ENCODE results near the gene NTN1. TPM values are rescaled to one million over a fixed set of nuclear protein-coding genes. Genes with fewer than 3 reads are reported as not detected.

NTN1 gene
- total and polyA plus RNA-seq, 2 donors = 9.7 to 23.9 TPM

DNA sequence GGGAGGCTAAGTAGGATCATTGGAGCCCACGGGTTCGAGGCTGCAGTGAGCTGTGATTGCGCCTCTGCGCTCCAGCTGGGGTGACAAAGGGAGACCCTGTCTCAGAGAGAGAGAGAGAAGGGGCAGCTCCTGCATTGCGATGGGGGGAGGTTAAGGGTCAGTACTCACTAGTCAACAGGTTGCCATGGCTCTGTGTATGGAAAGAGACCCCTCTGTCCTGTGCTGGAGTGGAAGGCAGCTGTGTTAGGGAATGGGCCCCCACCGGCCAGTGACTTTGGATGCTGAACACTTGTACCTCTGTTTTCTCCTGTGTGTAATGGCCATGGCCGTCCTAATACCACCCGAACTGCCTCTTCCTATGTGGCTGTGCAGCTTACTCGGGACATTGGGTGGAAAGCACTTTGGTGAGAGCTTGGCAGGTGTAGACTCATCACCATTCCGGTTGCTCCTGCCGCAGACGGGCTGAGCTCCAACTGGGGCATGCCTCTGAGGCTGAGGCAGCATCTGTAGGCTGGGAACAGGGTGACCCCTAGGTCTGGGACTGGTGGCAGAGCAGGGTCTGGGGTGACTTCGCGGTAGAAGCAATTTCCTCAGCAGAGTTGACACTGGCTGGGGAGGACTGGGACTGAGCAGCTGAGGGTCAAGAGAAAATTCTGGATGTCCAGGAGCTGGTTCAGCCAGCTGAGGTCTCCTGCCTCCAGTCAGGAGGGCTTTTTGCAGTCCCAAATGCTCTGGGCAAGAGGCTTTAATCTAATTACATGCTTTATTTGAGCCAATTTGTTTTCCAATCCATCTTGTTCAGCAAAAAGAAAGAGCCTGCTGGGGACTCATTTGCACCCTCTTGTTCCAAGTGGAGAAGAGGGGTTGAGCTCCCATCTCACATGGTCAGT lies 184.5 kb downstream of the NTN1 start:
- 87% methylated on average over 14 of the region's 14 CpGs for WGBS
- Histone ChIP-seq H3K27ac (ENCODE audit: low read depth) (no peak overlapping the region), H3K36me3 (ENCODE audit: insufficient read depth) (no peaks in the 10 kb centered on the region), H3K4me3 (ENCODE audit: low read depth, low read length) (no peak overlapping the region), H3K4me1 (ENCODE audit: insufficient read depth) (no peaks in the 10 kb centered on the region)
- no peak for DNase-seq (ENCODE audit: extremely low spot score)

GRCh38 chr17:9206410-9206703 lies 185.0 kb downstream of the NTN1 start:
- no peaks in the 10 kb centered on the region for H3K36me3 ChIP-seq (ENCODE audit: insufficient read depth)
- H3K27ac ChIP-seq (ENCODE audit: low read depth) = no peak overlapping the region
- no peak overlapping the region for H3K4me3 ChIP-seq (ENCODE audit: low read depth, low read length)
- no peaks in the 10 kb centered on the region for H3K4me1 ChIP-seq (ENCODE audit: insufficient read depth)
- 42% methylated on average over 8 of the region's 8 CpGs for WGBS
- DNase-seq (ENCODE audit: extremely low spot score) = no peak

DNA sequence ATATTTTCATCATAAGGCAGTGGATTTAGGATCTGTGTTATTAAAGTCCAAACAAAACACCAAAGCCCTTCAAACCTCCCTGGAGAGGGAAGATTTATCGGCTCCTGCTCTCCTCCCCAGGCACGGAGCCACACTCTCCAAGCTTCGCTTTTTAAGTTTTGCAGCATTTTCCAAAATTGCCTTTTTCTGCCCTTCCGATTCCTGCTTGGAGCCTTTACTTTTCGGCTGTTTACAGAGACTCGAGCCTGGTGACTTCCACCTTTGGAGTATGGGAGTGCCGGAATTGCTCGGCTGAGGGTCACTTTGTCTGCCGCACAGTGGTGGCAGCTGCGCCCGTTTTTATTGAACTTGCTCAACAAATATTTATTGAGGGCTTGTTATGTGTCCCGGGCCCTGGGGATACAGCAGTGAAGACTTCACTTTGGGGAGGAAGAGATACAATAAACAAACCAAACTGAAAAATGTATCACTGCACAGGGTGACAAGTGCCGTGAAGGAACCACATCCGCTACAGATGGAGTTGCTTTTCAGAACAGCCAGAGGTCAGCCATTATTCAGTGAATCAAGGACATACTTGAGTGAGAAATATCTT lies 185.5 kb downstream of the NTN1 start:
- WGBS = 25% methylated on average over 14 of the region's 14 CpGs
- H3K4me1 ChIP-seq (ENCODE audit: insufficient read depth) = no peaks in the 10 kb centered on the region
- no peak for DNase-seq (ENCODE audit: extremely low spot score)
- no peak overlapping the region for H3K4me3 ChIP-seq (ENCODE audit: low read depth, low read length)
- H3K27ac ChIP-seq (ENCODE audit: low read depth) = no peak overlapping the region
- no peaks in the 10 kb centered on the region for H3K36me3 ChIP-seq (ENCODE audit: insufficient read depth)

DNA sequence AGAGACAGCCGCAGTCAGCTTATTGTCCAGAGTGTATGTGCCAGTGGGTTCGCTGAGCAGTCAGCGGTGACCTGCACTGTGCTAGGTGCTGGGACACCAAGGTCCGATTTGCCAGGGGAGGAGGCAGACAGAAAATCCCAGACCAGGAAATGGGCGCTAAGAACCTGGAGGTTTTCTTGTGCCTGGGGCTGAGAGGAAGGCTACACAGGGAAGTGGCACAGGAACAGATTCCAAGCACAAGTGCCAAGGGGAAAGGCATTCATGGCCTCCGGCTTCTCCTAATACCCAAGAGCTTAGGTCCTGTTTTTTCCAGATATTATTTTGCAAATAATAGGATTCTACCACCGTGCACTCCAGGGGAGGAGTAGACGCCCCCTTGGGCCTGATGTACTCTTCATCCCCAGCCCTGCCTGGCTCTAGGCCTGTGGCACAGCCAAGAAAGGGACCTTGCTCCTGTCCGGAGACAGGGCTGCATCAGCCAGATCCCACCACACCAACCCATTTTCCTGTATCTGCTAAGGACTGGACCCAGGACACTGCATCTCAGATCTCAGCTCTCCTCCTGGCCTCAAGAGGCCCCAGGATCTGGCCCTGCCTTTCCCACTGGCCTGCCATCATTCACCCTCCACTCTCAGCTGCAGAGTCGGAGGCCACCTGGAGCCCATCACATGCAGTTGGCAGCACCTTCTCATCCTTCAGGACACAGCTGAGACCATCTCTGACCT lies 187.2 kb downstream of the NTN1 start:
- H3K36me3 ChIP-seq (ENCODE audit: insufficient read depth) = no peaks in the 10 kb centered on the region
- no peak overlapping the region for H3K27ac ChIP-seq (ENCODE audit: low read depth)
- H3K4me1 ChIP-seq (ENCODE audit: insufficient read depth) = no peaks in the 10 kb centered on the region
- H3K4me3 ChIP-seq (ENCODE audit: low read depth, low read length) = no peak overlapping the region
- no peak for DNase-seq (ENCODE audit: extremely low spot score)
- 97% methylated on average over 10 of the region's 10 CpGs for WGBS

DNA sequence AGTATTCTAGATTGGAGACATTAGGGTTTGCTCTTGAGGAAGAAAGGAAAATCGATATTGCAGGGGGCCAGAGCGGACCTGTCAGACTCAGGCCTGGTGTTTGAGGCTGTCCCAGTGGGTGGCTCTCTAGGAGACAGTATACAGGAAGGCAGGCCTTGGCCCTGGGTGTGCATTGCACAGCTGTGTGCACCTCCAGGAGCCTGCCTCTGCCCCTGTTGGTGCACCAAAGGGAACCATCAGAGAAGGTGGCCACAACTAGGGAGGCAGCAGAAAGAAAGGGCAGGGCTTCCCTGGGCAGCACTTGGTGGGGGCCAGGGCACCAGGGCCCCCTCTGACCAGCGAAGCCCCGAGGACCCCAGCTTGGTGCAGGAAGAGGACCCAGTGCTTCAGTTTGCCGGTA lies 188.0 kb downstream of the NTN1 start:
- no peak for DNase-seq (ENCODE audit: extremely low spot score)
- whole genome bisulfite sequencing = 95% methylated on average over 5 of the region's 5 CpGs

DNA sequence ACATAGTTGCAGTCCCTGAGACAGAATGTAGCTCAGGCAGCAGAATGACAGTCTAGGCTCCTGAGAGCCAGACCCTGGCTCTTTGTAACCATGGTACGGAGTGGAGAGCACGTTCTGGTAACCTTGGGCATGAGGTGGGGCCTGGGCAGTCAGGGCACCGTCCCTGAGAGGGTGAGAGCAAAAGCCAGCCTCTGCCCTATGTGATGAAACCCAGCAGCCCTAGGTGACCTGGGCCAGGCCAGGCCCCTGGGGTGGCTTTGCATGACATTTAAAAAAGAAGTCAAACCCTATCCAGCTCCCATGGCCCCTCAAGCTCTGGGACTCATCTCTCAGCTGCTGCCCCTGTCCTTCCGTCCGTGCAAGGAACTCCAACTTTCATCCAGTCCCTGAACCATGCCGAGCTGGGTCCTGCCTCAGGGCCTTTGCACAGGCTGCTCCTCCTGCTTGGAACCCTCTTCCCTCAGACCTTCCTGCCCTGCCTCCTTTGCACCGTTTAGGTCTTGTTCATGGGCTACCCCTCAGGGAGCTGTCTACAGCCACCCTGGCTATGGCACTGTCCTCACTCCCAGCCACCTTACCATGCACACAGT lies 188.6 kb downstream of the NTN1 start:
- no peak for DNase-seq (ENCODE audit: extremely low spot score)
- WGBS = 85% methylated on average over 7 of the region's 7 CpGs
- H3K4me3 ChIP-seq (ENCODE audit: low read depth, low read length) = no peak overlapping the region
- no peaks in the 10 kb centered on the region for H3K36me3 ChIP-seq (ENCODE audit: insufficient read depth)
- H3K27ac ChIP-seq (ENCODE audit: low read depth) = no peak overlapping the region
- H3K4me1 ChIP-seq (ENCODE audit: insufficient read depth) = no peaks in the 10 kb centered on the region

More for the DNA sequence above, 188.0 kb downstream of the NTN1 start:
- no peaks in the 10 kb centered on the region for H3K4me1 ChIP-seq (ENCODE audit: insufficient read depth)
- H3K36me3 ChIP-seq (ENCODE audit: insufficient read depth) = no peaks in the 10 kb centered on the region
- no peak overlapping the region for H3K4me3 ChIP-seq (ENCODE audit: low read depth, low read length)
- H3K27ac ChIP-seq (ENCODE audit: low read depth) = no peak overlapping the region

GRCh38 chr17:9211133-9211765 lies 189.9 kb downstream of the NTN1 start:
- Histone ChIP-seq H3K4me1 (ENCODE audit: insufficient read depth) (no peaks in the 10 kb centered on the region), H3K4me3 (ENCODE audit: low read depth, low read length) (no peak overlapping the region), H3K27ac (ENCODE audit: low read depth) (no peak overlapping the region), H3K36me3 (ENCODE audit: insufficient read depth) (no peaks in the 10 kb centered on the region)
- no peak for DNase-seq (ENCODE audit: extremely low spot score)
- WGBS = 83% methylated on average over 13 of the region's 13 CpGs

- 95% methylated on average over 30 of the region's 30 CpGs for WGBS
- Histone ChIP-seq H3K36me3 (ENCODE audit: insufficient read depth) (no peaks in the 10 kb centered on the region), H3K27ac (ENCODE audit: low read depth) (no peak overlapping the region), H3K4me3 (ENCODE audit: low read depth, low read length) (no peak overlapping the region), H3K4me1 (ENCODE audit: insufficient read depth) (no peaks in the 10 kb centered on the region)
- DNase-seq (ENCODE audit: extremely low spot score) = no peak
These were observed 191.3 kb downstream of the NTN1 start for GRCh38 chr17:9212376-9213302.

DNA sequence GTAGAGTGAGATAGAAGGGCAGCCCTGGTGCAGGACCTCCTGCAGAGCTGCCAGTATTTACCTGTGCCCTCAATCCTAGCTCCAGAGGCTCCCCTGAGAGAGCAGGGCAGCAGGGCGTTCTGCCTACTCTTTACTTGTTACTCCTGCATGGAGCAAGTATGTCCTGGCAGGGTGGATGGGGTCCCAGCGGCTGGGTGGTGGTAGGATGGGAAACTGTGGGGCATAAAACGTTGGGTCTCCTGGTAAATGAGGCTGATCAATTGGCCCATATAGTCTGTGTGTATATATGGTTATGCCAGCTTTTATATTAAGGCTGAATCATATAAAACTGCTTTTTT lies 192.0 kb downstream of the NTN1 start:
- Histone ChIP-seq H3K36me3 (ENCODE audit: insufficient read depth) (no peaks in the 10 kb centered on the region), H3K27ac (ENCODE audit: low read depth) (no peak overlapping the region), H3K4me3 (ENCODE audit: low read depth, low read length) (no peak overlapping the region), H3K4me1 (ENCODE audit: insufficient read depth) (no peaks in the 10 kb centered on the region)
- 89% methylated on average over 3 of the region's 3 CpGs for WGBS
- DNase-seq (ENCODE audit: extremely low spot score) = no peak

DNA sequence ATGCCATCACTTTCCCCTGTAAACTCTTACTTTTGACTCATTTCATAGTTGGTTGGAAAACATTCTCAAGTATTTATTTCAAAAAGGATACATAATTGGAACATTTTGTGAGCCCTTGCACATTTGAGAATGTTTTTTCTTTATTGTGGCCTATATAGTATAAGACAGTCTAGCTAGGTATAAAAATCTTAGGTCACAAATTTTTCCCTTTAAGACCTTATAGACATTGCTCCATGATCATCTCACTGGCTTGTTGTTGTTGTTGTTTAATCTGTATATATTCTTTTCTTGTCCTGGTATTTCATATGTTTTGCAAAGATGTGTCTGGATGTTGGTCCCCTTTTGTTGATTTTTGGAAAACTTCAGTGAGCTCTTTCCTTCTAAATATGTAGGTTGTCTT lies 194.2 kb downstream of the NTN1 start:
- no peak overlapping the region for H3K27ac ChIP-seq (ENCODE audit: low read depth)
- H3K36me3 ChIP-seq (ENCODE audit: insufficient read depth) = no peaks in the 10 kb centered on the region
- H3K4me1 ChIP-seq (ENCODE audit: insufficient read depth) = no peaks in the 10 kb centered on the region
- H3K4me3 ChIP-seq (ENCODE audit: low read depth, low read length) = no peak overlapping the region
- DNase-seq (ENCODE audit: extremely low spot score) = no peak

DNA sequence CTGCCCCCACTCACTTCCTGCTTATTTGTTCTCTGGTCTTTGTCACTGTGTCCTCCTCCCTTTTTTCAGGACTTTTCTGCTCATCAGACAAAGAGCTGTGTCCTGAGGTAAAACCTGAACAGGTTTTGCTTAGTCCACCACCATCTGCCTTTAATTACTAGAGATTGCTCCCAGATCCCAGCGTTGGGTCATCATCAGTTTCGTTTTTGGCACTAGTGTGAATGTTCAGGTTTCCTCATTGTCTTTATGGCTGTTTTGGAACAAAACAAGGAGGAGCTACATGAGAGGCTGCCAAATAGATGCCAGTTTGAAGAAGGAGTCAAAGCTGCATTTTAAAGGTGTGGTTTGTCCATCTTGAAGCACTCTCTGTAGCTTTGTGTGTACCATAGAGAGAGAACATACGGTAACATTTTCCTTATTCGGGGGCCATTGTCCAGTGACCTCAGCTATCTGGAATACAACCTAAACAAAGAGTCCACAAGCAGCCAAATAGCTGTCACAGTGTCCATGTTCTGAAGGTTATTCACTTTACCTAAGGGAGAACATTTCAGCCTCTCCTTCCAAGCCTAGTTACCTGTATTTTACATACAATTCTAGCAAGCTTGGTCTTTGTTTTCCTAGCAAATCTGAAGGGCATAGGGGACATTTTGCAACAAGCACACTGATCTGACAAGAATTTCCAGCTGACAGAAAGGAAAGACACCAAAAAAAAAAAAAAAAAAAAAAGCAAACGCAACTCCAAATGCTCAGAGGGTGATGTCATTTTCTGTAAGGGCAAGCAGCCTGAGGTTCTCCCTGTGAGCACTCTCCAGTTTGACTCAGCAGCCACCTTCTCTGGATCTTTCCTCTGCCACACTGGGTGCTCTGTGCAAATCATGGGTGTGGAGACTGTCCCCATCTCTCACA lies 196.1 kb downstream of the NTN1 start:
- Histone ChIP-seq H3K4me3 (ENCODE audit: low read depth, low read length) (no peak overlapping the region), H3K4me1 (ENCODE audit: insufficient read depth) (no peaks in the 10 kb centered on the region), H3K27ac (ENCODE audit: low read depth) (no peak overlapping the region), H3K36me3 (ENCODE audit: insufficient read depth) (no peaks in the 10 kb centered on the region)
- WGBS = 40% methylated on average over 5 of the region's 5 CpGs
- no peak for DNase-seq (ENCODE audit: extremely low spot score)

DNA sequence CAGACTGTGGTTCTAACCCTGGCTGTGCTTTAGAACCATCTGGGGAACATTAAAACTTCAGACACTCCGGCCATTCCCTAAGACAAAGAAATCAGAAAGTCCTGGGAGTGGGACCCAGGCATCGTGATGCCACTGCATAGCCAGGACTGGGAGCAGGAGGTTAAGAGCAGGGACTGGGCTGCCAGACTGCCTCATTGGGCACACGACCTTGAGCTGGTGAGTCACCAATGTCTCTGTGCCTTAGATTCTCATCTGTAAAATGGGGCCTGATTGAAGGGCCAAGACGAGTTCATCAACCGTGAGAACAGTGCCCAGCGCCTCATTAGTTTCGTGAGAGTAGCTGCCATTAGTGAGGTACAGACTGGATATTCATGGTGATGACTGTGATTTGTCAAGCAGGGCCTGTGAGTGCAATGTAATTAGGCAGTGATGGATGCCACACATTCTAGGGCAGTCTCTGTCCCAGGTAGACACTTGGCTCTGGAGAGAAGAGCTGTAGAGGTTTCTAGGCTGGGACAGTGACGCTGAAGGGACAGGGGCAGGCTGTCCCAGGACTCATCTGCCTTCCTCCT lies 196.8 kb downstream of the NTN1 start:
- no peak for DNase-seq (ENCODE audit: extremely low spot score)
- 93% methylated on average over 8 of the region's 8 CpGs for WGBS
- H3K27ac ChIP-seq (ENCODE audit: low read depth) = no peak overlapping the region
- no peaks in the 10 kb centered on the region for H3K4me1 ChIP-seq (ENCODE audit: insufficient read depth)
- no peaks in the 10 kb centered on the region for H3K36me3 ChIP-seq (ENCODE audit: insufficient read depth)
- H3K4me3 ChIP-seq (ENCODE audit: low read depth, low read length) = no peak overlapping the region
